Activated T-cell treated with anti-CD3 and anti-CD28 coated beads, Interleukin-2, amount 50 U/mL, for 72 hours (primary cell): Measurements from ENCODE around the gene CLOCK. TPM values are rescaled to one million over a fixed set of nuclear protein-coding genes. Genes with fewer than 3 reads are reported as not detected.

Source experiments
- ATAC-seq, 2 donors: fragments of 150-1000 bp; cut with Tn5 transposase; replicated peaks in 1 of 2; 2 replicates each; pipeline ENCODE4 v1.10.0; 2021; ENCODE audit warnings: moderate library complexity in 2 of 2, mild to moderate bottlenecking in 1 of 2
- DNase-seq, 2 donors: peaks; one replicate each; pipeline ENCODE4 v3.0.0; 2021 to 2022; ENCODE audit warnings: mixed read lengths in 1 of 2
- H3K27ac Mint-ChIP-seq: one replicate; pipeline ENCODE4 v1.8.0; 2022; ENCODE audit warnings: mild to moderate bottlenecking, moderate library complexity, mixed read lengths
- H3K27me3 Mint-ChIP-seq: one replicate; pipeline ENCODE4 v1.8.0; 2022; ENCODE audit warnings: low read depth, mixed read lengths
- H3K36me3 Mint-ChIP-seq, 2 donors: one replicate each; pipeline ENCODE4 v1.8.0; 2022; ENCODE audit warnings: mixed read lengths in 2 of 2, mild to moderate bottlenecking in 1 of 2; ENCODE audit not compliant: insufficient read depth in 2 of 2
- H3K4me1 Mint-ChIP-seq: one replicate; pipeline ENCODE4 v1.8.0; 2022; ENCODE audit warnings: low read depth, mixed read lengths
- H3K4me3 Mint-ChIP-seq, 2 donors: one replicate each; pipeline ENCODE4 v1.8.0; 2022; ENCODE audit warnings: mild to moderate bottlenecking in 2 of 2, mixed read lengths in 2 of 2, moderate library complexity in 2 of 2
- H3K9me3 Mint-ChIP-seq, 2 donors: one replicate each; pipeline ENCODE4 v1.8.0; 2022; ENCODE audit warnings: mixed read lengths in 2 of 2
- total RNA-seq, 2 donors: library from RNA; stranded (reverse); gene quantifications; one replicate each; pipeline ENCODE4 v1.2.3, GENCODE V29; 2022

The CLOCK gene
- total RNA-seq, 2 donors from 2014 or later, result 7.7 to 8.6 TPM

GRCh38 chr4:55499495-55499894, 47.2 kb downstream of the CLOCK start:
- DNase-seq (no peak), ATAC-seq (no peak)
- Mint-ChIP-seq H3K27me3 (no peaks in the 10 kb centered on the region), H3K4me3 (no peak overlapping the region), H3K36me3 (peaks cover 2 to 7% of the 10 kb centered on the region in 2 donors), H3K27ac (no peak overlapping the region), H3K9me3 (no peaks in the 10 kb centered on the region), H3K4me1 (peaks cover 7% of the 10 kb centered on the region)

GRCh38 chr4:55498051-55498450, 48.7 kb downstream of the CLOCK start:
- DNase-seq, result no peak
- peaks cover under 1 to 7% of the 10 kb centered on the region in 2 donors for H3K36me3 Mint-ChIP-seq

GRCh38 chr4:55491486-55491885, 55.2 kb downstream of the CLOCK start:
- no peak overlapping the region for H3K27ac Mint-ChIP-seq
- no peaks in the 10 kb centered on the region for H3K9me3 Mint-ChIP-seq
- no peak overlapping the region for H3K4me3 Mint-ChIP-seq
- H3K36me3 Mint-ChIP-seq, result peaks cover 5 to 8% of the 10 kb centered on the region in 2 donors
- DNase-seq (no peak), ATAC-seq (no peak)
- no peaks in the 10 kb centered on the region for H3K27me3 Mint-ChIP-seq
- H3K4me1 Mint-ChIP-seq, result no peaks in the 10 kb centered on the region

More at GRCh38 chr4:55498051-55498450, 48.7 kb downstream of the CLOCK start:
- H3K27me3 Mint-ChIP-seq, result no peaks in the 10 kb centered on the region
- H3K4me1 Mint-ChIP-seq, result peaks cover 3% of the 10 kb centered on the region
- no peaks in the 10 kb centered on the region for H3K9me3 Mint-ChIP-seq
- no peak overlapping the region for H3K4me3 Mint-ChIP-seq
- no peak for ATAC-seq
- no peak overlapping the region for H3K27ac Mint-ChIP-seq

- ATAC-seq, result no peak
- no peak for DNase-seq
- no peaks in the 10 kb centered on the region for H3K4me1 Mint-ChIP-seq
- no peaks in the 10 kb centered on the region for H3K27me3 Mint-ChIP-seq
- H3K36me3 Mint-ChIP-seq, result peaks cover 1 to 5% of the 10 kb centered on the region in 2 donors
- H3K27ac Mint-ChIP-seq, result no peak overlapping the region
- no peak overlapping the region for H3K4me3 Mint-ChIP-seq
- no peaks in the 10 kb centered on the region for H3K9me3 Mint-ChIP-seq
These were observed 58.0 kb downstream of the CLOCK start for GRCh38 chr4:55488716-55489115.

GRCh38 chr4:55485821-55486220, 60.9 kb downstream of the CLOCK start:
- Mint-ChIP-seq H3K4me3 (no peak overlapping the region), H3K27ac (no peak overlapping the region), H3K4me1 (no peaks in the 10 kb centered on the region), H3K27me3 (no peaks in the 10 kb centered on the region), H3K36me3 (peaks cover 1 to 5% of the 10 kb centered on the region in 2 donors), H3K9me3 (no peaks in the 10 kb centered on the region)
- ATAC-seq, result no peak
- no peak for DNase-seq

- DNase-seq (no peak), ATAC-seq (no peak)
- Mint-ChIP-seq H3K27ac (no peak overlapping the region), H3K27me3 (no peaks in the 10 kb centered on the region), H3K4me1 (no peaks in the 10 kb centered on the region), H3K9me3 (no peaks in the 10 kb centered on the region), H3K4me3 (no peak overlapping the region), H3K36me3 (no peaks in the 10 kb centered on the region)
These were observed 63.4 kb downstream of the CLOCK start for GRCh38 chr4:55483315-55483714.

- Mint-ChIP-seq H3K4me1 (peaks cover 8% of the 10 kb centered on the region), H3K27me3 (no peaks in the 10 kb centered on the region), H3K27ac (no peak overlapping the region), H3K36me3 (peaks cover 5 to 13% of the 10 kb centered on the region in 2 donors), H3K9me3 (no peaks in the 10 kb centered on the region), H3K4me3 (no peak overlapping the region)
- DNase-seq (peak; percentile 19 to 37), ATAC-seq (peak; percentile 91 to 92)
These were observed 71.1 kb downstream of the CLOCK start for GRCh38 chr4:55475394-55476243.

GRCh38 chr4:55469979-55470378, 76.7 kb downstream of the CLOCK start:
- peaks cover 14 to 27% of the 10 kb centered on the region in 2 donors for H3K36me3 Mint-ChIP-seq
- DNase-seq, result no peak
- no peaks in the 10 kb centered on the region for H3K27me3 Mint-ChIP-seq
- H3K27ac Mint-ChIP-seq, result no peak overlapping the region
- peaks cover 3% of the 10 kb centered on the region for H3K4me1 Mint-ChIP-seq
- peaks cover 3% of the 10 kb centered on the region in 2 donors for H3K9me3 Mint-ChIP-seq
- ATAC-seq, result no peak
- H3K4me3 Mint-ChIP-seq, result no peak overlapping the region

GRCh38 chr4:55468724-55469123, 78.0 kb downstream of the CLOCK start:
- Mint-ChIP-seq H3K4me3 (no peak overlapping the region), H3K4me1 (no peaks in the 10 kb centered on the region), H3K9me3 (peaks cover 3% of the 10 kb centered on the region in 2 donors), H3K36me3 (peaks cover 9 to 19% of the 10 kb centered on the region in 2 donors), H3K27ac (no peak overlapping the region), H3K27me3 (no peaks in the 10 kb centered on the region)
- DNase-seq (no peak), ATAC-seq (no peak)

- DNase-seq (no peak), ATAC-seq (no peak)
- no peaks in the 10 kb centered on the region for H3K4me1 Mint-ChIP-seq
- no peaks in the 10 kb centered on the region for H3K27me3 Mint-ChIP-seq
- H3K36me3 Mint-ChIP-seq, result peaks cover 9 to 20% of the 10 kb centered on the region in 2 donors
- H3K27ac Mint-ChIP-seq, result no peak overlapping the region
- H3K9me3 Mint-ChIP-seq, result peaks cover 3% of the 10 kb centered on the region in 2 donors
- no peak overlapping the region for H3K4me3 Mint-ChIP-seq
These were observed 80.7 kb downstream of the CLOCK start for GRCh38 chr4:55466001-55466400.

- ATAC-seq, result no peak
- no peak overlapping the region for H3K4me3 Mint-ChIP-seq
- no peak for DNase-seq
- H3K4me1 Mint-ChIP-seq, result no peaks in the 10 kb centered on the region
- no peaks in the 10 kb centered on the region for H3K27me3 Mint-ChIP-seq
- peaks cover 0 to 1% of the 10 kb centered on the region in 2 donors for H3K36me3 Mint-ChIP-seq
- H3K9me3 Mint-ChIP-seq, result no peaks in the 10 kb centered on the region
- no peak overlapping the region for H3K27ac Mint-ChIP-seq
These were observed 88.1 kb downstream of the CLOCK start for GRCh38 chr4:55458611-55459010.

- no peak overlapping the region for H3K4me3 Mint-ChIP-seq
- H3K9me3 Mint-ChIP-seq, result no peaks in the 10 kb centered on the region
- H3K4me1 Mint-ChIP-seq, result no peaks in the 10 kb centered on the region
- H3K27ac Mint-ChIP-seq, result no peak overlapping the region
- H3K27me3 Mint-ChIP-seq, result no peaks in the 10 kb centered on the region
- ATAC-seq, result no peak
- DNase-seq, result no peak
- peaks cover 0 to 1% of the 10 kb centered on the region in 2 donors for H3K36me3 Mint-ChIP-seq
These were observed 88.5 kb downstream of the CLOCK start for GRCh38 chr4:55458164-55458563.

- ATAC-seq (no peak), DNase-seq (no peak)
- no peaks in the 10 kb centered on the region for H3K9me3 Mint-ChIP-seq
- no peak overlapping the region for H3K27ac Mint-ChIP-seq
- H3K36me3 Mint-ChIP-seq, result peaks cover 0 to 16% of the 10 kb centered on the region in 2 donors
- no peak overlapping the region for H3K4me3 Mint-ChIP-seq
- no peaks in the 10 kb centered on the region for H3K27me3 Mint-ChIP-seq
- H3K4me1 Mint-ChIP-seq, result peaks cover 5% of the 10 kb centered on the region
These were observed 96.1 kb downstream of the CLOCK start for GRCh38 chr4:55450566-55450965.

GRCh38 chr4:55447831-55448230, 98.9 kb downstream of the CLOCK start:
- ATAC-seq, result no peak
- peaks cover 0 to 16% of the 10 kb centered on the region in 2 donors for H3K36me3 Mint-ChIP-seq
- no peak overlapping the region for H3K27ac Mint-ChIP-seq
- H3K4me1 Mint-ChIP-seq, result peaks cover 5% of the 10 kb centered on the region
- H3K27me3 Mint-ChIP-seq, result no peaks in the 10 kb centered on the region
- H3K4me3 Mint-ChIP-seq, result no peak overlapping the region
- no peak for DNase-seq
- no peaks in the 10 kb centered on the region for H3K9me3 Mint-ChIP-seq
